GM12892 (cell line): Measurements from ENCODE around the gene PNMA1.

Source experiments
- POLR2A ChIP-seq: IDR thresholded peaks from 2 replicates; pipeline ENCODE4 v1.6.1; 2011; ENCODE audit warnings: low read depth, low read length, control low read depth
- POLR2AphosphoS5 ChIP-seq: IDR thresholded peaks from 2 replicates; pipeline ENCODE4 v1.6.1; 2011; ENCODE audit warnings: low read depth, low read length, control low read depth
- TAF1 ChIP-seq: IDR thresholded peaks from 2 replicates; pipeline ENCODE4 v1.6.1; 2011; ENCODE audit warnings: low read depth, mild to moderate bottlenecking, control low read depth, low read length, borderline replicate concordance

DNA sequence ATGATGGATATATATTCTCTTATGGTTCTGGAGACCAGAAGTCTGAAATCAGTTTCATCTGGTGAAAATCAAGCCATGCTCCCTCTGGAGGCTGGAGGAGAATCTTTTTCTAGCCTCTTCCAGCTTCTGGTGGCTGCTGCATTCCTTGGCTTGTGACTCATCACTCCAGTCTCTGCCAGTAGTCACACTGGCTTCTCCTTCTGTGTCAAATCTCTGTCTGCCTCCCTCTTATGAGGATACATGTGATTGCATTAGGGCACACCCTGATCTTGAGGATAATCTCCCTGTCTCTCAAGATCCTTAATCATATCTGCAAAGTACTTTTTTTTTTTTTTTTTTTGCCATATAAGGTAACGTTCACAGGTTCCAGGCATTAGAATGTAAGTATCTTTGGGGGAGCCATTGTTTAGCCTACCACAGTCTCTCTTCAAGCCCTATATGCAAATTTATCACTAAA is 51.7 kb downstream of the PNMA1 start:
- no peak for TF ChIP-seq POLR2A
- no peak for TF ChIP-seq POLR2AphosphoS5
- no peak for TF ChIP-seq TAF1
